Glutamatergic neuron (in vitro differentiated cells): ENCODE measurements around the gene INPP5F. TPM values are rescaled to one million over a fixed set of nuclear protein-coding genes. Genes with fewer than 3 reads are reported as not detected.
"Not testable (repeated sequence)": the region's sequence is repeated elsewhere in the genome, so short reads cannot be mapped to it uniquely, and the experiment has no call there.

ENCODE experiments used
- DNase-seq: peaks from one replicate; pipeline ENCODE4 v3.0.0; 2022
- H3K27ac Mint-ChIP-seq: one replicate; pipeline ENCODE4 v1.8.0; 2020; ENCODE audit warnings: mild to moderate bottlenecking, mixed read lengths, inconsistent platforms; ENCODE audit not compliant: unreplicated experiment
- H3K27me3 Mint-ChIP-seq: one replicate; pipeline ENCODE4 v1.8.0; 2020; ENCODE audit warnings: mild to moderate bottlenecking, moderate library complexity, mixed read lengths, inconsistent platforms; ENCODE audit not compliant: unreplicated experiment
- H3K36me3 Mint-ChIP-seq: one replicate; pipeline ENCODE4 v1.8.0; 2020; ENCODE audit warnings: mild to moderate bottlenecking, mixed read lengths, inconsistent platforms; ENCODE audit not compliant: unreplicated experiment
- H3K4me1 Mint-ChIP-seq: one replicate; pipeline ENCODE4 v1.8.0; 2020; ENCODE audit warnings: mild to moderate bottlenecking, low read depth, mixed read lengths, inconsistent platforms; ENCODE audit not compliant: unreplicated experiment
- H3K4me3 Mint-ChIP-seq: one replicate; pipeline ENCODE4 v1.8.0; 2020; ENCODE audit warnings: mild to moderate bottlenecking, mixed read lengths, inconsistent platforms; ENCODE audit not compliant: unreplicated experiment
- H3K9me3 Mint-ChIP-seq: one replicate; pipeline ENCODE4 v1.8.0; 2020; ENCODE audit warnings: mild to moderate bottlenecking, moderate library complexity, mixed read lengths, inconsistent platforms; ENCODE audit not compliant: unreplicated experiment
- CTCF ChIP-seq: fragments of 200-600 bp; sonication (generic); IDR thresholded peaks from one replicate; pipeline ENCODE4 v1.5.0; 2021; ENCODE audit not compliant: partially characterized antibody, unreplicated experiment
- total RNA-seq: library from RNA; stranded (reverse); fragmentation: NEBNext Ultra II Directional; extraction: Animal tissue kit (Norgen Biotek cat#: 25700); gene quantifications from one replicate; pipeline ENCODE4 v1.2.1, GENCODE V29; 2021; ENCODE audit not compliant: unreplicated experiment

INPP5F gene
- total RNA-seq, 1 donor from 2014 or later: 186 TPM

- Mint-ChIP-seq H3K36me3 (peaks cover 11% of the 10 kb centered on the region), H3K27ac (peak overlapping the region; percentile 98), H3K4me1 (peaks cover 20% of the 10 kb centered on the region), H3K27me3 (peaks cover 8% of the 10 kb centered on the region), H3K9me3 (peaks cover 26% of the 10 kb centered on the region), H3K4me3 (peak overlapping the region; percentile 71)
- peak; percentile 88 for DNase-seq
- TF ChIP-seq CTCF: no peak
Measured at GRCh38 chr10:119706521-119707278, 19.1 kb upstream of the INPP5F start.

- H3K4me1 Mint-ChIP-seq: peaks cover 20% of the 10 kb centered on the region
- H3K36me3 Mint-ChIP-seq: peaks cover 11% of the 10 kb centered on the region
- peaks cover 29% of the 10 kb centered on the region for H3K9me3 Mint-ChIP-seq
- peak overlapping the region; percentile 98 for H3K27ac Mint-ChIP-seq
- H3K4me3 Mint-ChIP-seq: peak overlapping the region; percentile 30
- not testable (repeated sequence) for H3K27me3 Mint-ChIP-seq, DNase-seq
Measured at GRCh38 chr10:119707331-119707730, 18.5 kb upstream of the INPP5F start.

GRCh38 chr10:119710935-119711334, 14.9 kb upstream of the INPP5F start:
- not testable (repeated sequence) for DNase-seq, H3K4me3 Mint-ChIP-seq, H3K36me3 Mint-ChIP-seq, H3K27ac Mint-ChIP-seq
- Mint-ChIP-seq H3K4me1 (peaks cover 32% of the 10 kb centered on the region), H3K27me3 (peaks cover 10% of the 10 kb centered on the region), H3K9me3 (peaks cover 27% of the 10 kb centered on the region)

GRCh38 chr10:119713744-119714483, 11.9 kb upstream of the INPP5F start:
- no peak for TF ChIP-seq CTCF
- H3K27me3 Mint-ChIP-seq: peaks cover 4% of the 10 kb centered on the region
- H3K27ac Mint-ChIP-seq: peak overlapping the region; percentile 92
- no peaks in the 10 kb centered on the region for H3K36me3 Mint-ChIP-seq
- peaks cover 13% of the 10 kb centered on the region for H3K9me3 Mint-ChIP-seq
- no peak for DNase-seq
- H3K4me1 Mint-ChIP-seq: peaks cover 29% of the 10 kb centered on the region
- H3K4me3 Mint-ChIP-seq: peak overlapping the region; percentile 49

GRCh38 chr10:119714484-119714816, 11.4 kb upstream of the INPP5F start:
- peaks cover 4% of the 10 kb centered on the region for H3K27me3 Mint-ChIP-seq
- H3K9me3 Mint-ChIP-seq: peaks cover 9% of the 10 kb centered on the region
- peak overlapping the region; percentile 49 for H3K4me3 Mint-ChIP-seq
- DNase-seq: no peak
- peak overlapping the region; percentile 92 for H3K27ac Mint-ChIP-seq
- peaks cover 3% of the 10 kb centered on the region for H3K36me3 Mint-ChIP-seq
- TF ChIP-seq CTCF: no peak
- peaks cover 26% of the 10 kb centered on the region for H3K4me1 Mint-ChIP-seq
